ENCODE data around the gene ARRDC2.

ARRDC2 gene

GRCh38 chr19:18059902-18060301, 51.9 kb downstream of the ARRDC2 start:
- no peak for DNase-seq

- no peak for DNase-seq
Observed at GRCh38 chr19:18060472-18060871, 52.5 kb downstream of the ARRDC2 start.

- DNase-seq: no peak
Observed at GRCh38 chr19:18062028-18062427, 54.1 kb downstream of the ARRDC2 start.

GRCh38 chr19:18063463-18063862, 55.5 kb downstream of the ARRDC2 start:
- DNase-seq: no peak
